GM06990 (cell line): ENCODE data around the gene SEC23IP.

Experiments
- DNase-seq: peaks from one replicate; pipeline ENCODE4 v3.0.0-alpha.2; 2011; ENCODE audit not compliant: insufficient read length; ENCODE audit errors: extremely low read depth
- H3K27me3 ChIP-seq: replicated peaks from 2 replicates; pipeline ENCODE4 v1.6.0; 2011; ENCODE audit warnings: low read length; ENCODE audit not compliant: control insufficient read depth, insufficient read depth
- H3K36me3 ChIP-seq: 2 replicates; pipeline ENCODE4 v1.5.1; 2011; ENCODE audit warnings: low read length; ENCODE audit not compliant: control insufficient read depth, insufficient read depth
- H3K4me3 ChIP-seq: replicated peaks from 2 replicates; pipeline ENCODE4 v1.5.1; 2011; ENCODE audit warnings: low read depth, mild to moderate bottlenecking, control low read depth, low read length
- CTCF ChIP-seq: IDR thresholded peaks from 2 replicates; pipeline ENCODE4 v1.5.1; 2011; ENCODE audit warnings: low read length, control low read depth, mild to moderate bottlenecking, inconsistent platforms; ENCODE audit not compliant: insufficient read depth, poor library complexity, severe bottlenecking

SEC23IP gene

GRCh38 chr10:119852822-119853221 is 39.7 kb upstream of the SEC23IP start:
- TF ChIP-seq CTCF: no peak
- Histone ChIP-seq H3K36me3 (peaks cover 15% of the 10 kb centered on the region), H3K4me3 (no peak overlapping the region), H3K27me3 (no peaks in the 10 kb centered on the region)
- DNase-seq: no peak

- TF ChIP-seq CTCF: no peak
These were observed 39.0 kb upstream of the SEC23IP start for GRCh38 chr10:119853574-119853973.

GRCh38 chr10:119858063-119858462 is 34.5 kb upstream of the SEC23IP start:
- Histone ChIP-seq H3K4me3 (no peak overlapping the region), H3K27me3 (no peaks in the 10 kb centered on the region), H3K36me3 (peaks cover 8% of the 10 kb centered on the region)
- TF ChIP-seq CTCF: no peak
- no peak for DNase-seq

More at GRCh38 chr10:119853574-119853973, 39.0 kb upstream of the SEC23IP start:
- Histone ChIP-seq H3K4me3 (no peak overlapping the region), H3K36me3 (peaks cover 15% of the 10 kb centered on the region), H3K27me3 (no peaks in the 10 kb centered on the region)
- DNase-seq: no peak

GRCh38 chr10:119859420-119860258 is 32.9 kb upstream of the SEC23IP start:
- peak; percentile 43 for TF ChIP-seq CTCF
- no peaks in the 10 kb centered on the region for H3K36me3 ChIP-seq
- peak; percentile 21 for DNase-seq

GRCh38 chr10:119860866-119861607 is 31.5 kb upstream of the SEC23IP start:
- no peak for TF ChIP-seq CTCF
- Histone ChIP-seq H3K36me3 (no peaks in the 10 kb centered on the region; the same call in 1 of the 2 replicates), H3K4me3 (no peak overlapping the region), H3K27me3 (no peaks in the 10 kb centered on the region)
- DNase-seq: peak; percentile 37

More at GRCh38 chr10:119859420-119860258, 32.9 kb upstream of the SEC23IP start:
- no peaks in the 10 kb centered on the region for H3K27me3 ChIP-seq
- H3K4me3 ChIP-seq: no peak overlapping the region
